ENCODE data around the gene MICALL2. TPM values are rescaled to one million over a fixed set of nuclear protein-coding genes. Genes with fewer than 3 reads are reported as not detected.

MICALL2 gene
- total RNA-seq, 6 donors from 2014 or later: 17.8 to 67.1 (median 42.4) TPM

DNA sequence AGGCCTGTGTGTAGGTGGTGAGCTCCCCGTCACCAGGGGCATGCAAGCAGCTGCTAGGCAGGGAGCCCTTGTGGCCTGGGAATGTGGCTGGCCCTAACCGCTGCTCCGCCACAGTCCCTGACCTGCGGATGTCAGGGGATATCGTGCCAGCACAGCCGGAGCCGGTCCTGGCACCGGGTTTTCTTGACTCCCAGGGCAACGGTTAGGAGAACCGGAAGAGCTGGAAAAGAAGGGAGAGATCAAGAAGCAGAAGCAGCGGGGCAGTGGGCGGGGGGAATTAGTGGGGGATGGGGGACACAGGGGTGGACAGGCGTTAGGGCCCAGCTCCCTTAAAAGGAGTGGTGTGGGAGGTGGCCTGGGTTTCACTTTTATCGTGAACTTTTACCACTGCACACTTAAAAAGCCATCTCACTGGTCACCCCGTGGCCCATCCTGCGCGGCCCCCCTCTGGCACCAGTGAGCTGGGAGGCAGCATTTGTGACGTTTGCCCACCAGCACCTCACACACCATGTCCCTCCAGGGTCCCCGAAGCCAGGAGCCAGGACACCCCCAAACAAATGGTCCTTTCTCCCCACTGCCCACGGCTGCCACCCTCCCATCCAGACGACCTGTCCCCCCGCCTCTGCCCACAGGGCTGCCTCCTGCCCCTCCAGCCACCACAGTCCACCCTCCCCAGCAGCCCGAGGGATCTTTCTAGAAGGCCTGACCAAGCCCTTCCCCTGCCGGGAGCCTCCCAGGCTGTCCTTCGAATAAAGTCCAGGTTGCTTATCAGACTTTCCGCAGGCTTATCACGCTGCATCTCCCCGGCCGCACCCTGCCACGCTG lies 1.8 kb upstream of the MICALL2 start:
- peak in 1 of 2 donors; percentile 70 for DNase-seq
- no peaks in the 10 kb centered on the region for H3K9me3 ChIP-seq
- no peak for TF ChIP-seq POLR2A (IDR thresholded peaks at IDR 0.05)
- TF ChIP-seq POLR2AphosphoS5 (IDR thresholded peaks at IDR 0.05): peak; percentile 43 to 57
- peak; percentile 1 to 2 for ATAC-seq (ENCODE audit: low FRiP score in 2 of 2)
- no peaks in the 10 kb centered on the region for H3K36me3 ChIP-seq
- 21 to 27% methylated on average over 15 to 29 of the region's 30 CpGs for WGBS, 2 donors
- peak overlapping the region; percentile 72 to 91 (median 82) for H3K27ac ChIP-seq
- peak overlapping the region in 3 of 4 donors; percentile 85 to 96 (median 90) for H3K4me3 ChIP-seq
- no peaks in the 10 kb centered on the region for H3K27me3 ChIP-seq
- H3K4me1 ChIP-seq: peaks cover 48 to 62% (median 53%) of the 10 kb centered on the region in 4 donors

DNA sequence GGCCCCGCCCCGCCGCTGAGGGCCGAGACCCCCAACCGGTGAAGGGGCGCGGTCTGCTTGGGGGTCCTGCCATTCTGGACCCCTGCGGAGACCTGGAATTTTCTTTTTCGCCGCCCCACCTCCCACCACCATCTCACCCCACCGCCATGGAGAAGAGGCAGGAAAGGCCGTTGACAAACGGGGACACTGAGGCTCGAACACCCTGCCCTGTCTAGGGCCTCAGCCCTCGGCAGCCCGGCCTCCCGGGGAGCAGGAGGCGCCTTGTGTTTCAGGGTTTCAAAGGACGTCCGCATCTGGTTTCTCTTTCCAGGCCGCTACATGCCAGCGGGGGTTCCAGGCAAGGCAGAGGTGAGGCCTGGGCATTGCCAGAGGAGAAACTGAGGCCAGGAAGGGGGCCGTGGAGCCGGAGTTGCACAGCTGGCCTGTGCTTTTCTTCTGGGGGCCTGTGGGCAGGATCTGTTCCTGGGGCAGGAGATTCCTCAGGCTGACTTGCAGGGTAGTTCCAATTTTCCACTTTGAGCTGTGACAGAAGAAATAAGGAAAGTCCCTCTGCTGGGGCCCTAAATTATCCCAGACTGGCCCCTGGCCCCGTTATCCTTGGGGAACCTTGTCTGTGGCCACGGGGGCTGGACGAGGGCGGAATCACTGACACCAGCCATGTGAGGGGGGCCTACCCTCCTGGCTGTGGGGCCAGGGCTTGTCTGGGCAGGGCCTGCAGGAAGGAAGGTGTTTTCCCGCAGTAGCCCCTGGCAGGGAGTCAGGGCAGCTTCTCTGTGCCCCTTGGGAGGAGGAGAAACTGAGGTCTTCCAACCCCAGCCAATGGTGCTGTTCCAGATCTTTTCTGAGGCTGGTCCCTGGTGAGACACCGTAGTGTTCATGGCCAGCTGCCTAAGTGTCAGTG lies 900 bp upstream of the MICALL2 start:
- Histone ChIP-seq H3K4me3 (peak overlapping the region; percentile 54 to 96 (median 88)), H3K27me3 (no peaks in the 10 kb centered on the region), H3K4me1 (peaks cover 56 to 69% (median 62%) of the 10 kb centered on the region in 4 donors), H3K36me3 (no peaks in the 10 kb centered on the region), H3K27ac (peak overlapping the region; percentile 72 to 91 (median 82)), H3K9me3 (no peaks in the 10 kb centered on the region)
- DNase-seq (peak in 1 of 2 donors; percentile 31), ATAC-seq (ENCODE audit: low FRiP score in 2 of 2) (no peak)
- TF ChIP-seq POLR2AphosphoS5 (IDR thresholded peaks at IDR 0.05) (no peak), EP300 (IDR thresholded peaks at IDR 0.05) (no peak), POLR2A (IDR thresholded peaks at IDR 0.05) (no peak)
- TF ChIP-seq, protein P1, sequence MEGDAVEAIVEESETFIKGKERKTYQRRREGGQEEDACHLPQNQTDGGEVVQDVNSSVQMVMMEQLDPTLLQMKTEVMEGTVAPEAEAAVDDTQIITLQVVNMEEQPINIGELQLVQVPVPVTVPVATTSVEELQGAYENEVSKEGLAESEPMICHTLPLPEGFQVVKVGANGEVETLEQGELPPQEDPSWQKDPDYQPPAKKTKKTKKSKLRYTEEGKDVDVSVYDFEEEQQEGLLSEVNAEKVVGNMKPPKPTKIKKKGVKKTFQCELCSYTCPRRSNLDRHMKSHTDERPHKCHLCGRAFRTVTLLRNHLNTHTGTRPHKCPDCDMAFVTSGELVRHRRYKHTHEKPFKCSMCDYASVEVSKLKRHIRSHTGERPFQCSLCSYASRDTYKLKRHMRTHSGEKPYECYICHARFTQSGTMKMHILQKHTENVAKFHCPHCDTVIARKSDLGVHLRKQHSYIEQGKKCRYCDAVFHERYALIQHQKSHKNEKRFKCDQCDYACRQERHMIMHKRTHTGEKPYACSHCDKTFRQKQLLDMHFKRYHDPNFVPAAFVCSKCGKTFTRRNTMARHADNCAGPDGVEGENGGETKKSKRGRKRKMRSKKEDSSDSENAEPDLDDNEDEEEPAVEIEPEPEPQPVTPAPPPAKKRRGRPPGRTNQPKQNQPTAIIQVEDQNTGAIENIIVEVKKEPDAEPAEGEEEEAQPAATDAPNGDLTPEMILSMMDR (IDR thresholded peaks at IDR 0.05): no peak
- 0 to 13% methylated on average over 2 to 28 of the region's 30 CpGs for WGBS, 2 donors

DNA sequence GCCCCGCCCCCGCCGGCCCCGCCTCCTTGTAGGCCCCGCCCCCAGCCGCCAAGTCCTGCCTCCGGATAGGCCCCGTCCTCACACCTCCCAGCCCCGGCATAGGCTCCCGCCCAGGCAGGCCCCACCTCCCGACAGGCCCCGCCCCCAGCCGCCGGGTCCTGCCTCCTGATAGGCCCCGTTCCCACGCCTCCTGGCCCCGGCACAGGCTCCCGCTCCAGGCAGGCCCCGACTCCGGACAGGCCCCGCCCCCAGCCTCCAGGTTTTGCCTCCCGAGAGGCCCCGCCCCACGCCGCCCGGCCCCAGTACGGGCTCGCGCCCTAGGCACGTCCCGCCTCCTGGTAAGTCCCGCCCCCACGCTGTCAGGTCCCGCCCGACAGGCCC lies 232 bp upstream of the MICALL2 start:
- no peaks in the 10 kb centered on the region for H3K9me3 ChIP-seq
- DNase-seq (peak; percentile 100), ATAC-seq (ENCODE audit: low FRiP score in 2 of 2) (peak; percentile 95 to 96)
- H3K4me1 ChIP-seq: peaks cover 63 to 76% (median 69%) of the 10 kb centered on the region in 4 donors
- H3K4me3 ChIP-seq: peak overlapping the region; percentile 54 to 96 (median 88)
- WGBS, 2 donors: 0% methylated on average over 15 of the region's 35 CpGs; no CpG with 5 or more reads in 1 of the 2 donors
- peak overlapping the region; percentile 80 to 91 (median 88) for H3K27ac ChIP-seq
- TF ChIP-seq, protein P1 (IDR thresholded peaks at IDR 0.05): no peak
- TF ChIP-seq POLR2AphosphoS5 (IDR thresholded peaks at IDR 0.05): no peak
- TF ChIP-seq POLR2A (IDR thresholded peaks at IDR 0.05): no peak
- TF ChIP-seq EP300 (IDR thresholded peaks at IDR 0.05): no peak
- H3K36me3 ChIP-seq: no peaks in the 10 kb centered on the region
- H3K27me3 ChIP-seq: no peaks in the 10 kb centered on the region

DNA sequence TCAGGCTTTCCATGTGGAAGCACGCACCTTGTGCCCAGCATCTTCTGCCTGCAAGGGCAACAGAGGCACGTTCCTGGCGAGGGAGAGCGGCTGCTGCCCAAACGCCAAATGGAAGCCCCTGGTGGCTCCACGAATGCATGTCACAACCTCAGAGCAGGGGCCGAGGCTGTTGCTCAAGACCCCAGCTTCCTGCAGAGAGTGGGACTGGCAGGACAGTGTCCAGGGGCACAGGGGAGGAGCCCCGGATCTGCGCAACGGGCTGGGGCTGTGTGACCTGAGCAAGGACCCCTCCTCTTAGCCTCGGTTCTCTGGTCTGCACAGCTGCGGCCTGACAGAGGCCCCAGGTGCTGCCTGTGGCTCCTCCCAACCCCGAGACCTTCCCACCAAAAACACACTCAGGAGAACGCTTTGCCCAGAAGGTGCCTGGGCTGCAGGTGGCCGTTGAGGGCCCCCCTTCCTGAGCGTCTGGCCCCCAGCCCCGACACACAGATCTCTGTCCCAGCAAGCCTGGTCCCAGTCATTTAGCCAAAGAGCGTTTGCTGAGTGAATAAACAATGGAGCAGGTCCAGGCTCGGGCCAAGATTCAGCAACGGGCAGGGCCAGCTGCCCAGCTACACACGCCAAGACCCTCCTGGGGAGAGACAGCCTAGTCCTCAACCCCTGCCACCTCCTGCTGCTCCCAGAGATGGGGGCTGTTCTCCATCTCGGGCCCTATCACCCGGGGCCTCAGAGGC lies 1.2 kb downstream of the MICALL2 start:
- 53 to 59% methylated on average over 12 to 23 of the region's 23 CpGs for WGBS, 2 donors
- H3K27me3 ChIP-seq: no peaks in the 10 kb centered on the region
- H3K36me3 ChIP-seq: no peaks in the 10 kb centered on the region
- TF ChIP-seq, protein P1 (IDR thresholded peaks at IDR 0.05): no peak
- TF ChIP-seq POLR2AphosphoS5 (IDR thresholded peaks at IDR 0.05) (no peak), POLR2A (IDR thresholded peaks at IDR 0.05) (no peak), EP300 (IDR thresholded peaks at IDR 0.05) (no peak)
- H3K4me3 ChIP-seq: peak overlapping the region; percentile 81 to 96 (median 88)
- H3K4me1 ChIP-seq: peaks cover 67 to 88% (median 79%) of the 10 kb centered on the region in 4 donors
- DNase-seq (no peak), ATAC-seq (ENCODE audit: low FRiP score in 2 of 2) (no peak)
- H3K27ac ChIP-seq: peak overlapping the region; percentile 80 to 92 (median 90)
- H3K9me3 ChIP-seq: no peaks in the 10 kb centered on the region

All from upper lobe of left lung (tissue), 6 donors.